Activated CD4-positive, alpha-beta T cell treated with anti-CD3 and anti-CD28 coated beads, Interleukin-2, Interleukin-6, amounts not matched to agents 100 ng/mL and 50 ng/mL, durations not matched to agents 16 hours and 8 hours (primary cell): Measurements from ENCODE around the gene PRTG.
A peak's percentile ranks its signal among the peaks of the same experiment; 100 is the strongest.
"Not testable (repeated sequence)": the region's sequence is repeated elsewhere in the genome, so short reads cannot be mapped to it uniquely, and the experiment has no call there.

ENCODE experiments used
- DNase-seq: peaks from one replicate; pipeline ENCODE4 v3.0.0-alpha.2; 2020

PRTG gene, protein sequence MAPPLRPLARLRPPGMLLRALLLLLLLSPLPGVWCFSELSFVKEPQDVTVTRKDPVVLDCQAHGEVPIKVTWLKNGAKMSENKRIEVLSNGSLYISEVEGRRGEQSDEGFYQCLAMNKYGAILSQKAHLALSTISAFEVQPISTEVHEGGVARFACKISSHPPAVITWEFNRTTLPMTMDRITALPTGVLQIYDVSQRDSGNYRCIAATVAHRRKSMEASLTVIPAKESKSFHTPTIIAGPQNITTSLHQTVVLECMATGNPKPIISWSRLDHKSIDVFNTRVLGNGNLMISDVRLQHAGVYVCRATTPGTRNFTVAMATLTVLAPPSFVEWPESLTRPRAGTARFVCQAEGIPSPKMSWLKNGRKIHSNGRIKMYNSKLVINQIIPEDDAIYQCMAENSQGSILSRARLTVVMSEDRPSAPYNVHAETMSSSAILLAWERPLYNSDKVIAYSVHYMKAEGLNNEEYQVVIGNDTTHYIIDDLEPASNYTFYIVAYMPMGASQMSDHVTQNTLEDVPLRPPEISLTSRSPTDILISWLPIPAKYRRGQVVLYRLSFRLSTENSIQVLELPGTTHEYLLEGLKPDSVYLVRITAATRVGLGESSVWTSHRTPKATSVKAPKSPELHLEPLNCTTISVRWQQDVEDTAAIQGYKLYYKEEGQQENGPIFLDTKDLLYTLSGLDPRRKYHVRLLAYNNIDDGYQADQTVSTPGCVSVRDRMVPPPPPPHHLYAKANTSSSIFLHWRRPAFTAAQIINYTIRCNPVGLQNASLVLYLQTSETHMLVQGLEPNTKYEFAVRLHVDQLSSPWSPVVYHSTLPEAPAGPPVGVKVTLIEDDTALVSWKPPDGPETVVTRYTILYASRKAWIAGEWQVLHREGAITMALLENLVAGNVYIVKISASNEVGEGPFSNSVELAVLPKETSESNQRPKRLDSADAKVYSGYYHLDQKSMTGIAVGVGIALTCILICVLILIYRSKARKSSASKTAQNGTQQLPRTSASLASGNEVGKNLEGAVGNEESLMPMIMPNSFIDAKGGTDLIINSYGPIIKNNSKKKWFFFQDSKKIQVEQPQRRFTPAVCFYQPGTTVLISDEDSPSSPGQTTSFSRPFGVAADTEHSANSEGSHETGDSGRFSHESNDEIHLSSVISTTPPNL

DNA sequence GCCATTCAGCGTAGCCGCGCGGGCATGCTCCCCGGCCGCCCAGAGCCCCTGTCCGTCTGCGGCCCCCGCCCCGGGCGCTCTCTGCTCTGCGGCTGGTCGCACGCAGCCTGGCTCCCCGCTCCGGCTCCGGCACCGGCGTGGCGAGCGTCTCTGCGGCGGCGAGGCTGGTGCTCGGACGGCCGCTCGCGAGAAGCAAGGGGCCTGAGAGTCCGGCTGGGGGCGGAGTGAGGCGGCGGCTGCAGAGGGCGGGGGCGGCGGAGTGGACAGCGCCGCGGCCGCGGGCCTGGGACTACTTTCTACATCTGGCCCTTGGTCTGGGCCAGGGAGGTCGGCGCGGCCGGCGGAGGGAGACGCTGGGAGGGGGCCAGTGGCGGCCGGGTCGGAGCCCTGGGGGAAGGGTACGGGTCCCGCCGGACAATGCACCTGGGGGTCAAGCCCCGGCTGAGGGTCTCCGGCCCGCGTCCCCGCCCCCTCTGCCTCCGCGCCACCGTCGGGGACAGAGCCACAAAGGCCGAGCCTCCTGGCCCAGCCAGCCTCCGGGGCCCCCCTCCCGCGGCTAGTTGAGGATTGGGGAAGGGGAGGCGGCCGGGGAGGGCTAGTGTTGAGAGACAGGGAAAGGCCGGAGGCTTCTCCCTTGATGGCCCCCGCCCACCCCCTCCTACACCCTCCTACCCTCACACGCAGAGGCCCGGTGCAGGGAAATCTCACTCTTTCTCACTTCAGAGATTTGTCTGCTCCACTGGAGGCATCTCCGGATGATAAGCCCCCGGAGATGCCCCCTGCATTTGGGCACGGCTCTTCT is at the start of gene PRTG:
Gene PRTG, minus strand, starts transcription at position 226 of the 802 bp plus-strand sequence. Its CDS starts 221 bp downstream, at position 5.
- no peak for DNase-seq

- no peak for DNase-seq
Measured at GRCh38 chr15:55791551-55792400, 48.8 kb upstream of the PRTG start.

DNA sequence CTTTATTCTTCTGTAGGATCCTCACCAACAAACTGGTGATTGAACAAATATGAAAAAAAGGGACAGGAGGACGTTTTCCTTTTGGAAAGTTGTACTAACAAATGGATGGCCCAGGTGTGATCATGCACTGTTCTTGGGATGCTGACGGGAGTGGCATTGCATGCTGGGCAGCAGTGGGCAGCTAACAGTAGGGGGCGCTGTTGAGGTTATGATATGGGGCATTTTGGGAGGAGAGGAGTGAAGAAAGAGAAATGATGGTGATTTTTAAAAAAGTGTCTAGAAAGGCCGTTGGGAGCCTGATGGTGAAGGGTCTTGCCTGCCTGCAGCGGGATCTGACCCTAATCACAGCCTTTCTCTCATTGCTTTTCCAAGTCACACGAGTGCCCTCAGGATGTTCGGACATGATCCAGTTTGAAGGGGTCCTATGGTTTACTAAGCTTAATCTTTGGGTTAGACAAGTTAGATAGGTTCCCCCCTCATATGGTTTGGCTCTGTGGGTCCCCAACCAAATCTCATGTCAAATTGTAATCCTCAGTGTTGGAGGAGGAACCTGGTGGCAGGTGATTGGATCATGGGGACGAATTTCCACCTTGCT is 46.2 kb upstream of the PRTG start:
- peak; percentile 76 for DNase-seq

- DNase-seq, result no peak
Measured at GRCh38 chr15:55786341-55786740, 43.4 kb upstream of the PRTG start.

GRCh38 chr15:55785593-55785992 is 42.6 kb upstream of the PRTG start:
- DNase-seq, result not testable (repeated sequence)

- no peak for DNase-seq
Measured at GRCh38 chr15:55784286-55784685, 41.3 kb upstream of the PRTG start.

- DNase-seq, result no peak
Measured at GRCh38 chr15:55782901-55783300, 39.9 kb upstream of the PRTG start.

DNA sequence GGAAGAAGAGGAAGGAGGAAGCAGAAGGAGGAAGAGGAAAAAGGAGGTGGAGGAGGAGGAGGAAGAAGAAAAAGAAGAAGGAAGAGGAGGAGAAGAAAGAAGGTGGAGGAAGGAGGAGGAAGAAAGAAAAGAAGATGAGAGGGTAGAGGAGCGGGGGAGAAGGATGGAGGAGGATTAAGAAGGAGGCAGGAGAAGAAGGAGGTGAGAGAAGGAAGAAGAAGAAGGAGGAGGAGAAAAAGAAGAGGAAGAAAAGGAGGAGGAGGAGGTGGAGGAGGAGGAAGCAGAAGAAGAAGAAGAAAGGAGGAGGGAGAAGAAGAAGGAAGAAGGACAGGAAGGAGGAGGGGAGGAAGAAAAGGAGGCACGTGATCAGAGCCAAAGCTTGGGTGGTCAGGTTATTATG is 37.3 kb upstream of the PRTG start:
- no peak for DNase-seq

GRCh38 chr15:55778932-55779331 is 36.0 kb upstream of the PRTG start:
- DNase-seq, result no peak

GRCh38 chr15:55775316-55775715 is 32.4 kb upstream of the PRTG start:
- DNase-seq, result no peak

GRCh38 chr15:55774113-55774970 is 31.4 kb upstream of the PRTG start:
- peak; percentile 61 for DNase-seq

DNA sequence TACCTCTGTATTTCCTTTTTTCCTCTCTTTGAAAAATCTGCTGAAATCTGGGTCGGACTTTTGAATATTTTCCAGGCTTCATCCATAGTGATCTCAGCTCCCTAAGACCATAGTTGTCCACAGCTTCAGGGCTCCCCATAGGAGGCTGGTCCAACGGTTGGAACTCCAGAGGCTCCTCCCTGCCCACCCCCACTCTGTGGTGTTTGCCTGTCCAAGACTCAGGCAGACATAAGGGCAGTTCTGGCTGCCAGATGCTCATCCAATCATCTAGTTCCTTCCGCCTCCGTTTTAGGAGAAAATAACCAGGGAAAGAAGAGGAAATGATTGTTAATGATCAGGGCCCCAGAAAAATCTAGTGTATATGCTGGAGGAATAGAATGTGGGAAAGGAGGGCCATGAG is 27.9 kb upstream of the PRTG start:
- no peak for DNase-seq

DNA sequence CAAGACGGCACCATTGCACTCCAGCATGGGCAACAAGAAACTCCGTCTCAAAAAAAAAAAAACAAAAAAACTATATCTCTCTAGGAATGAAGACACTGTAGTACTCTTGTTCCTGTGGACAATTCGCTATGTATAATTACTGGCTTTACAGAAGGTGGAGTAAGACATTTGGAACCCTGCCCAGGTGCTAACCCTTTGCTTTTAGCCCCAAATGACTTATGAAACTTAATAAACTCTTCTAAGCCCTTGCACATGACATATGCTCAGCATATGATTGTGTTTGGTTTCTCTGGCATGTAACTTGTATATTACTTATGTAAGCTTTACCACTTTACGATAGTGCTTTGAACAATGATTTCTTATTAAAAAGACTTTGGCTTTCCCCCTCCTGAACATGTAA is 27.3 kb upstream of the PRTG start:
- no peak for DNase-seq

GRCh38 chr15:55768670-55769185 is 25.8 kb upstream of the PRTG start:
- no peak for DNase-seq

- no peak for DNase-seq
Measured at GRCh38 chr15:55766676-55767075, 23.7 kb upstream of the PRTG start.

DNA sequence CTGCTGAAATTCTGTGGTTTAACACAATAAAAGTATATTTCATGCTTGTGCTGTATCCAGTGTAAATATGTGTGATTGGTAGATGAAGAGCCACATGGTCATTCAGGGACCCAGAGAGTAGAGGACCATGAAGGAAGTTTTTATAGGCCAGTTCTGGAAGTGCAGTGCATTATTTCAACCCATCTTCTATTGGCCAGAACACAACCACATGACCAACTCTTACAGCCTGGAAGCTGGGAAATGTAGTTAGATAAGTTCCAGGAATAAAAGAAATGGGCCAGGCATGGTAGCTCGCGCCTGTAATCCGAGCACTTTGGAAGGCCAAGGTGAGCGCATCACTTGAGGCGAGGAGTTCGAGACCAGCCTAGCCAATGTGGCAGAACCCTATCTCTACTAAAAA is 21.4 kb upstream of the PRTG start:
- DNase-seq, result no peak

- DNase-seq, result no peak
Measured at GRCh38 chr15:55758580-55758986, 15.6 kb upstream of the PRTG start.

GRCh38 chr15:55753433-55753832 is 10.5 kb upstream of the PRTG start:
- not testable (repeated sequence) for DNase-seq

DNA sequence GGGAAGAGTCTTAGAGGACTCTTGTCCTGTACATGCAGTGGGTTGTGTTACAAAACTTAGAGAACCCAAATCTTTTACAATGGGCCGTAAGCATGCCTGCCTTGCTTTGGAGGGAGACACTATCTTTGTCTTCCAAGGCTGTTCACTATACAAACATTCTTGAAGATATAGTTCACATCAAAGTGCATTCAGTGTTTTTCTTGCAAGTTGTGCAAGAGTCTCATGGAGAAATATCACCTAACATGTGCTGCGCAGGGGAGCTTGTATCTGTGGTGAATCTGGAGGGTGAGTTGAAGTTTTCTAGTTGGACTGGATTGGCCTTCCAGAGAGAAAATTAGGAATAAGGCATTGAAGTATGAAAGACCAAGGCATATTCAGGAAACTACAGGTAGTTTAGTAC is 7.8 kb upstream of the PRTG start:
- no peak for DNase-seq
